ENCODE results near the gene OSM.
"Not testable (repeated sequence)": the region's sequence is repeated elsewhere in the genome, so short reads cannot be mapped to it uniquely, and the experiment has no call there.

Gene OSM

GRCh38 chr22:30238136-30238535, 28.5 kb downstream of the OSM start:
- H3K27ac ChIP-seq = peak overlapping the region; percentile 95
- no peak for TF ChIP-seq CTCF (IDR thresholded peaks at IDR 0.05; ENCODE audit: low read depth, low read length, missing control alignments)
- no peak overlapping the region for H3K4me3 ChIP-seq (ENCODE audit: low read depth, low read length)
- peaks cover 28% of the 10 kb centered on the region for H3K36me3 ChIP-seq (replicated peaks)
- in situ Hi-C loops (cut with HindIII; ENCODE audit: low pct_ligation_motif_present, low sequenced_read_pairs) = no loop called here
- DNase-seq = no peak
- no peaks in the 10 kb centered on the region for H3K27me3 ChIP-seq (replicated peaks)

- TF ChIP-seq CTCF (IDR thresholded peaks at IDR 0.05; ENCODE audit: low read depth, low read length, missing control alignments) = no peak
- no peak for DNase-seq
- Histone ChIP-seq H3K27ac (peak overlapping the region; percentile 95), H3K27me3 (replicated peaks) (no peaks in the 10 kb centered on the region), H3K36me3 (replicated peaks) (peaks cover 15% of the 10 kb centered on the region), H3K4me3 (ENCODE audit: low read depth, low read length) (no peak overlapping the region)
- in situ Hi-C loops (cut with HindIII; ENCODE audit: low pct_ligation_motif_present, low sequenced_read_pairs) = no loop called here
Observed at GRCh38 chr22:30236875-30237274, 29.8 kb downstream of the OSM start.

- Histone ChIP-seq H3K36me3 (replicated peaks) (peaks cover 6% of the 10 kb centered on the region), H3K27ac (peak overlapping the region; percentile 95), H3K27me3 (replicated peaks) (no peaks in the 10 kb centered on the region), H3K4me3 (ENCODE audit: low read depth, low read length) (no peak overlapping the region)
- TF ChIP-seq CTCF (IDR thresholded peaks at IDR 0.05; ENCODE audit: low read depth, low read length, missing control alignments) = no peak
- peak; percentile 91 for DNase-seq
- in situ Hi-C loops (cut with HindIII; ENCODE audit: low pct_ligation_motif_present, low sequenced_read_pairs) = no loop called here
Observed at GRCh38 chr22:30235687-30236170, 30.9 kb downstream of the OSM start.

GRCh38 chr22:30234786-30235470, 31.7 kb downstream of the OSM start:
- in situ Hi-C loops (cut with HindIII; ENCODE audit: low pct_ligation_motif_present, low sequenced_read_pairs) = no loop called here
- DNase-seq = no peak
- H3K27ac ChIP-seq = peak overlapping the region; percentile 95

GRCh38 chr22:30234325-30234724, 32.3 kb downstream of the OSM start:
- H3K27me3 ChIP-seq (replicated peaks); H3K4me3 ChIP-seq (ENCODE audit: low read depth, low read length); DNase-seq; H3K36me3 ChIP-seq (replicated peaks); in situ Hi-C loops (cut with HindIII; ENCODE audit: low pct_ligation_motif_present, low sequenced_read_pairs): not testable (repeated sequence)
- peak overlapping the region; percentile 95 for H3K27ac ChIP-seq

More at GRCh38 chr22:30234786-30235470, 31.7 kb downstream of the OSM start:
- no peak overlapping the region for H3K4me3 ChIP-seq (ENCODE audit: low read depth, low read length)
- H3K36me3 ChIP-seq (replicated peaks) = peaks cover under 1% of the 10 kb centered on the region
- no peaks in the 10 kb centered on the region for H3K27me3 ChIP-seq (replicated peaks)
- no peak for TF ChIP-seq CTCF (IDR thresholded peaks at IDR 0.05; ENCODE audit: low read depth, low read length, missing control alignments)

GRCh38 chr22:30233582-30233981, 33.1 kb downstream of the OSM start:
- H3K27me3 ChIP-seq (replicated peaks) = no peaks in the 10 kb centered on the region
- in situ Hi-C loops (cut with HindIII; ENCODE audit: low pct_ligation_motif_present, low sequenced_read_pairs) = no loop called here
- H3K4me3 ChIP-seq (ENCODE audit: low read depth, low read length) = no peak overlapping the region
- no peaks in the 10 kb centered on the region for H3K36me3 ChIP-seq (replicated peaks)
- TF ChIP-seq CTCF (IDR thresholded peaks at IDR 0.05; ENCODE audit: low read depth, low read length, missing control alignments) = no peak
- peak overlapping the region; percentile 7 for H3K27ac ChIP-seq
- no peak for DNase-seq
